Esophagus squamous epithelium (tissue), 4 donors: Measurements from ENCODE around the gene SLC39A13.

Experiments used
- CTCF ChIP-seq, 6 experiments: fragments of 450-650 bp in 4 of 6; fragments of 200-600 bp in 2 of 6; sonication (generic) in 2 of 6; IDR thresholded peaks; one replicate each; pipeline ENCODE4 v1.5.1; 2016 to 2019; ENCODE audit warnings: antibody characterized with exemption in 6 of 6, mild to moderate bottlenecking in 4 of 6, moderate library complexity in 4 of 6
- POLR2A ChIP-seq, 4 donors: fragments of 450-650 bp; IDR thresholded peaks; one replicate each; pipeline ENCODE4 v1.6.1; 2017; ENCODE audit warnings: antibody characterized with exemption in 4 of 4, mild to moderate bottlenecking in 4 of 4, moderate library complexity in 3 of 4

- TF ChIP-seq CTCF (IDR thresholded peaks at IDR 0.05): no peak
- TF ChIP-seq POLR2A (IDR thresholded peaks at IDR 0.05): no peak
Observed at GRCh38 chr11:47431356-47432083, 23.1 kb downstream of the SLC39A13 start.
